Activated B cell treated with CpG ODN at 0.5 μM for 24 hours (primary cell): ENCODE results near the gene FOXI1. TPM values are rescaled to one million over a fixed set of nuclear protein-coding genes. Genes with fewer than 3 reads are reported as not detected.

Experiments
- ATAC-seq: fragments of 200-7000 bp; cut with Tn5 transposase; one replicate; pipeline ENCODE4 v1.10.0; 2021; ENCODE audit warnings: low read depth, mild to moderate bottlenecking, moderate library complexity
- CTCF ChIA-PET: fragments of 350-600 bp; sonication (Branson Sonifier 250); formaldehyde crosslinking; loops from one replicate; lab custom pipeline; 2021; ENCODE audit warnings: antibody characterized with exemption; lab: Charles Lee
- POLR2A ChIA-PET: fragments of 350-600 bp; sonication (Branson Sonifier 250); formaldehyde crosslinking; loops from one replicate; lab custom pipeline; 2021; ENCODE audit warnings: antibody characterized with exemption; lab: Charles Lee
- DNase-seq: peaks from one replicate; pipeline ENCODE4 v3.0.0; 2022
- H3K27ac Mint-ChIP-seq: one replicate; pipeline ENCODE4 v1.8.0; 2020; ENCODE audit warnings: mixed read lengths
- H3K27me3 Mint-ChIP-seq: one replicate; pipeline ENCODE4 v1.8.0; 2021; ENCODE audit warnings: mixed read lengths
- H3K36me3 Mint-ChIP-seq: one replicate; pipeline ENCODE4 v1.8.0; 2021; ENCODE audit warnings: low read depth, mixed read lengths
- H3K4me1 Mint-ChIP-seq: one replicate; pipeline ENCODE4 v1.8.0; 2021; ENCODE audit warnings: mixed read lengths
- H3K4me3 Mint-ChIP-seq: one replicate; pipeline ENCODE4 v1.8.0; 2020; ENCODE audit warnings: mild to moderate bottlenecking, mixed read lengths
- H3K9me3 Mint-ChIP-seq: one replicate; pipeline ENCODE4 v1.8.0; 2020; ENCODE audit warnings: mixed read lengths
- CTCF ChIP-seq: fragments of 200-600 bp; IDR thresholded peaks from one replicate; pipeline ENCODE4 v1.8.0; 2022; ENCODE audit warnings: antibody characterized with exemption, mild to moderate bottlenecking
- intact Hi-C: fragments of 100-400 bp; cut with micrococcal nuclease; formaldehyde crosslinking; loops from one replicate; pipeline ENCODE4 v1.15.1; 2024
- total RNA-seq: library from RNA; stranded (reverse); gene quantifications from 2 replicates; pipeline ENCODE4 v1.2.3, GENCODE V29; 2022

Gene FOXI1
- total RNA-seq, 1 donor from 2014 or later = not detected

DNA sequence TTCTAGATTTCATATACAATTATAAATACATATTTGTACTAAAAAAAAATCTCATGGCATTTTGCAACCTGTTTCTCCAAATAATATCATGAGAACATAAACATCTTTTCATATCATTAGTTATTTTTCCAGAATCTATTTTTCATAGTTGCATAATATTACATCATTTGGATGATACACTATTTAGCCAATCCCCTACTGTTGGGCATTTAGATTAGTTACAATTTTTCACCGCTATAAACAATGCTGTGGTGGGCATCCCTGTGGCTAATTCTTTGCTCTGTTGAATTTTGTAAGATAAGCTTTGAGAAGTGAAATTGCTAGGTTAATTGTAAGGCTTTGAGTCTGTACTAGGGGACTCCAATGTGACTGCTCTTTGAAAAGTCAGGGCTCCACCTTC, 2.2 kb upstream of the FOXI1 start:
- no peak for ATAC-seq
- TF ChIP-seq CTCF = no peak
- H3K4me1 Mint-ChIP-seq = no peaks in the 10 kb centered on the region
- peaks cover 14% of the 10 kb centered on the region for H3K27me3 Mint-ChIP-seq
- H3K4me3 Mint-ChIP-seq = no peak overlapping the region
- H3K36me3 Mint-ChIP-seq = no peaks in the 10 kb centered on the region
- intact Hi-C loops = loop anchor here (5.0 kb wide), 1 partner anchor 689 kb away; no protein-coding TSS in a partner anchor
- ChIA-PET POLR2A (no interaction called here), CTCF (no interaction called here)
- peaks cover 6% of the 10 kb centered on the region for H3K9me3 Mint-ChIP-seq
- no peak overlapping the region for H3K27ac Mint-ChIP-seq
- DNase-seq = no peak

GRCh38 chr5:170104299-170104698, 1.4 kb upstream of the FOXI1 start:
- DNase-seq = no peak
- H3K36me3 Mint-ChIP-seq = no peaks in the 10 kb centered on the region
- ChIA-PET POLR2A (no interaction called here), CTCF (no interaction called here)
- intact Hi-C loops = loop anchor here (5.0 kb wide), 1 partner anchor 688 kb away; no protein-coding TSS in a partner anchor
- H3K9me3 Mint-ChIP-seq = no peaks in the 10 kb centered on the region
- no peak overlapping the region for H3K4me3 Mint-ChIP-seq
- peaks cover 14% of the 10 kb centered on the region for H3K27me3 Mint-ChIP-seq
- TF ChIP-seq CTCF = no peak
- no peak for ATAC-seq
- no peaks in the 10 kb centered on the region for H3K4me1 Mint-ChIP-seq
- H3K27ac Mint-ChIP-seq = no peak overlapping the region

GRCh38 chr5:170104710-170105109, 987 bp upstream of the FOXI1 start:
- Mint-ChIP-seq H3K36me3 (no peaks in the 10 kb centered on the region), H3K4me1 (no peaks in the 10 kb centered on the region), H3K27ac (no peak overlapping the region), H3K4me3 (no peak overlapping the region), H3K9me3 (no peaks in the 10 kb centered on the region), H3K27me3 (peaks cover 14% of the 10 kb centered on the region)
- intact Hi-C loops = loop anchor here (5.0 kb wide), 1 partner anchor 688 kb away; no protein-coding TSS in a partner anchor
- TF ChIP-seq CTCF = no peak
- DNase-seq (no peak), ATAC-seq (no peak)
- POLR2A ChIA-PET = no interaction called here
- CTCF ChIA-PET = no interaction called here

DNA sequence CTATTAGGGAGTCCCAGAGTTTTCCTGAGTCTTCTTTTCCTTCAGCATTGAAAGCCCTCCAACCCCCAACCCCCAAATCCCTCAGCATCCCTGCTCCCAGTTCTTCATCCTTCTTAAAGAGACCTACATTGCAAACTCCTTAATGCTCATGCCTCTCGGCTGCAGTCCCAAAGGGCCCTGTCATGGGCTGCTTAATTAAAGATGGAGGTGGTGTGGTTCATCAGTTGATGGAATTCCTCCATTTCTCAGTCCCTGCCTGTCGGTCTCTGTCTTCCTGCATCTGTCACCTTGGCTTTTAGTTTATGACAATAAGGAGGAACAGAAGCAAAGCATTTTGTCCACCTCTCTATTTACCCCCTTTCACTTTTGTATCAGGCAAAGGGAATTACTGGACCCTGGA, 2.0 kb downstream of the FOXI1 start:
- intact Hi-C loops = no loop called here
- ChIA-PET POLR2A (no interaction called here), CTCF (no interaction called here)
- Mint-ChIP-seq H3K27me3 (peaks cover 9% of the 10 kb centered on the region), H3K4me1 (no peaks in the 10 kb centered on the region), H3K36me3 (no peaks in the 10 kb centered on the region), H3K27ac (no peak overlapping the region), H3K4me3 (no peak overlapping the region), H3K9me3 (no peaks in the 10 kb centered on the region)
- no peak for TF ChIP-seq CTCF
- no peak for ATAC-seq
- DNase-seq = no peak

DNA sequence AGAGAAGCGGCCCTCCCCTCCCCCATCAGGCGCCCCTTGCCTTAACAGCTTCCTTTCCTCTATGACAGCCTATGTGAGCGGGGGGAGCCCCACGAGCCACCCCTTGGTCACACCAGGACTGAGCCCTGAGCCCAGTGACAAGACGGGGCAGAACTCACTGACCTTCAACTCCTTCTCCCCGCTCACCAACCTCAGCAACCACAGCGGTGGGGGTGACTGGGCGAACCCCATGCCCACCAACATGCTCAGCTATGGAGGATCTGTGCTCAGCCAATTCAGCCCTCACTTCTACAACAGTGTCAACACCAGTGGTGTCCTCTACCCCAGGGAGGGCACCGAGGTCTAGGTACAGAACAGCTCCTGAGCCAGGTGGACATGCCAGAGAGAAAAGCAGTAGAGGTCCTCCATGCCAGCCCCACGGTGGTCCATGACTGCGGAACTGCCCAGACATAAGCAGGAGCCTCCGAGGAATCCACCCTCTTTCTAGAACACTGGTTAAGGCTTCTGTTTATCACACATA, 2.6 kb downstream of the FOXI1 start:
- Mint-ChIP-seq H3K4me3 (no peak overlapping the region), H3K9me3 (no peaks in the 10 kb centered on the region), H3K27ac (no peak overlapping the region), H3K36me3 (no peaks in the 10 kb centered on the region), H3K4me1 (no peaks in the 10 kb centered on the region), H3K27me3 (peaks cover 9% of the 10 kb centered on the region)
- CTCF ChIA-PET = no interaction called here
- DNase-seq (no peak), ATAC-seq (no peak)
- POLR2A ChIA-PET = no interaction called here
- no peak for TF ChIP-seq CTCF
- intact Hi-C loops = no loop called here
